Activated naive CD4-positive, alpha-beta T cell treated with anti-CD3 and anti-CD28 coated beads for 36 hours (primary cell): ENCODE measurements around the gene ADAT2. TPM values are rescaled to one million over a fixed set of nuclear protein-coding genes. Genes with fewer than 3 reads are reported as not detected.

ENCODE experiments used
- CTCF ChIA-PET: fragments of 350-600 bp; sonication (Branson Sonifier 250); formaldehyde crosslinking; loops from one replicate; lab custom pipeline; 2021; ENCODE audit warnings: antibody characterized with exemption; lab: Charles Lee
- DNase-seq: peaks from one replicate; pipeline ENCODE4 v3.0.0-alpha.2; 2020
- H3K27ac Mint-ChIP-seq: one replicate; pipeline ENCODE4 v1.8.0; 2021; ENCODE audit warnings: mild to moderate bottlenecking, mixed read lengths
- H3K27me3 Mint-ChIP-seq: one replicate; pipeline ENCODE4 v1.8.0; 2021; ENCODE audit warnings: low read depth, mixed read lengths
- H3K36me3 Mint-ChIP-seq: one replicate; pipeline ENCODE4 v1.8.0; 2021; ENCODE audit warnings: low read depth, mixed read lengths
- H3K4me1 Mint-ChIP-seq: one replicate; pipeline ENCODE4 v1.8.0; 2021; ENCODE audit warnings: low read depth, mixed read lengths
- H3K4me3 Mint-ChIP-seq: one replicate; pipeline ENCODE4 v1.8.0; 2021; ENCODE audit warnings: mild to moderate bottlenecking, moderate library complexity, mixed read lengths
- H3K9me3 Mint-ChIP-seq: one replicate; pipeline ENCODE4 v1.8.0; 2021; ENCODE audit warnings: mixed read lengths
- intact Hi-C: fragments of 100-400 bp; cut with micrococcal nuclease; formaldehyde crosslinking; loops from one replicate; pipeline ENCODE4 v1.15.1; 2023
- total RNA-seq, 2 experiments: library from RNA; stranded (reverse); gene quantifications; one replicate each; pipeline ENCODE4 v1.2.3, GENCODE V29; 2021

Gene ADAT2
- total RNA-seq, 2 experiments from 2014 or later = 36.8 to 39.5 TPM

GRCh38 chr6:143385636-143386035 lies 64.9 kb downstream of the ADAT2 start:
- no peak overlapping the region for H3K27ac Mint-ChIP-seq
- H3K36me3 Mint-ChIP-seq = no peaks in the 10 kb centered on the region
- no peak overlapping the region for H3K4me3 Mint-ChIP-seq
- H3K27me3 Mint-ChIP-seq = peaks cover 1% of the 10 kb centered on the region
- no peak for DNase-seq
- intact Hi-C loops = no loop called here
- CTCF ChIA-PET = no interaction called here
- no peaks in the 10 kb centered on the region for H3K9me3 Mint-ChIP-seq
- no peaks in the 10 kb centered on the region for H3K4me1 Mint-ChIP-seq

- Mint-ChIP-seq H3K9me3 (peaks cover 6% of the 10 kb centered on the region), H3K4me3 (no peak overlapping the region), H3K27me3 (peaks cover 14% of the 10 kb centered on the region), H3K27ac (no peak overlapping the region), H3K36me3 (no peaks in the 10 kb centered on the region), H3K4me1 (no peaks in the 10 kb centered on the region)
- CTCF ChIA-PET = no interaction called here
- DNase-seq = no peak
- intact Hi-C loops = no loop called here
Measured at GRCh38 chr6:143376861-143377260, 73.6 kb downstream of the ADAT2 start.

GRCh38 chr6:143376375-143376774 lies 74.1 kb downstream of the ADAT2 start:
- intact Hi-C loops = no loop called here
- Mint-ChIP-seq H3K27me3 (peaks cover 14% of the 10 kb centered on the region), H3K9me3 (peaks cover 6% of the 10 kb centered on the region), H3K4me3 (no peak overlapping the region), H3K27ac (no peak overlapping the region), H3K36me3 (no peaks in the 10 kb centered on the region), H3K4me1 (no peaks in the 10 kb centered on the region)
- DNase-seq = no peak
- CTCF ChIA-PET = no interaction called here

- no peak overlapping the region for H3K4me3 Mint-ChIP-seq
- CTCF ChIA-PET = interaction anchor here (0.6 kb wide), 1 partner anchor 26 kb away, joined by 9 read pairs; no protein-coding TSS in a partner anchor
- no peaks in the 10 kb centered on the region for H3K4me1 Mint-ChIP-seq
- no peak for DNase-seq
- H3K27ac Mint-ChIP-seq = no peak overlapping the region
- H3K9me3 Mint-ChIP-seq = peaks cover 6% of the 10 kb centered on the region
- H3K27me3 Mint-ChIP-seq = peaks cover 8% of the 10 kb centered on the region
- intact Hi-C loops = no loop called here
- no peaks in the 10 kb centered on the region for H3K36me3 Mint-ChIP-seq
Measured at GRCh38 chr6:143375022-143375585, 75.4 kb downstream of the ADAT2 start.

GRCh38 chr6:143374014-143374413 lies 76.5 kb downstream of the ADAT2 start:
- H3K4me1 Mint-ChIP-seq = no peaks in the 10 kb centered on the region
- DNase-seq = no peak
- intact Hi-C loops = no loop called here
- peaks cover 6% of the 10 kb centered on the region for H3K9me3 Mint-ChIP-seq
- H3K27me3 Mint-ChIP-seq = peaks cover 8% of the 10 kb centered on the region
- CTCF ChIA-PET = no interaction called here
- no peak overlapping the region for H3K4me3 Mint-ChIP-seq
- no peak overlapping the region for H3K27ac Mint-ChIP-seq
- no peaks in the 10 kb centered on the region for H3K36me3 Mint-ChIP-seq

Other genes starting within 250 kb of the ADAT2 start
- 10 to 100 TPM; 10.8 to 11.9 TPM for gene PEX3, start 110 bp upstream of the ADAT2 start, total RNA-seq
- 1 to 10 TPM; 7.7 to 8.2 TPM for gene FUCA2, start 61.0 kb upstream of the ADAT2 start, total RNA-seq
- 10 to 100 TPM; 10.7 to 12.2 TPM for gene PHACTR2, start 227.3 kb upstream of the ADAT2 start, total RNA-seq